ENCODE measurements around the gene MRPL40.
"Not testable (repeated sequence)": the region's sequence is repeated elsewhere in the genome, so short reads cannot be mapped to it uniquely, and the experiment has no call there.

The MRPL40 gene

DNA sequence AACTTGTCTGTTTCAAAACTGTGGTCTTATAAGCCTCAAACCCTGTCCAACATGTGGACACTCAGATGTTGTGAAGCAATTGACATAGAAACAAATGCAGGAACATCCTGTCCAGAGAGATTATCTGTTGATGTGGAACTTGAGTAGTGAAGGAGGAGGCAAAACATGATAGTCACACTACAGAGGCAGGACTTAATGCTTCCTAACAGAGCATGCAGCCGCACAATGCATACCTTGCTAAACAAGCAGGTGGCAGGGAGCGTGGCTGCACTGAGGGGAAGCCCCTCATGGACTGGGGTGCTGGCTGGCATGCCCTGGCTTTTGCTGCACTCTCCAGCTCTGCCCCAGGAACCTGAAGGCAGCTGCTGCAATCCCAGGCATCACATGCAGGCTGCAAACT, 9.8 kb downstream of the MRPL40 start:
- no peak for DNase-seq (ENCODE audit: low spot score)

DNA sequence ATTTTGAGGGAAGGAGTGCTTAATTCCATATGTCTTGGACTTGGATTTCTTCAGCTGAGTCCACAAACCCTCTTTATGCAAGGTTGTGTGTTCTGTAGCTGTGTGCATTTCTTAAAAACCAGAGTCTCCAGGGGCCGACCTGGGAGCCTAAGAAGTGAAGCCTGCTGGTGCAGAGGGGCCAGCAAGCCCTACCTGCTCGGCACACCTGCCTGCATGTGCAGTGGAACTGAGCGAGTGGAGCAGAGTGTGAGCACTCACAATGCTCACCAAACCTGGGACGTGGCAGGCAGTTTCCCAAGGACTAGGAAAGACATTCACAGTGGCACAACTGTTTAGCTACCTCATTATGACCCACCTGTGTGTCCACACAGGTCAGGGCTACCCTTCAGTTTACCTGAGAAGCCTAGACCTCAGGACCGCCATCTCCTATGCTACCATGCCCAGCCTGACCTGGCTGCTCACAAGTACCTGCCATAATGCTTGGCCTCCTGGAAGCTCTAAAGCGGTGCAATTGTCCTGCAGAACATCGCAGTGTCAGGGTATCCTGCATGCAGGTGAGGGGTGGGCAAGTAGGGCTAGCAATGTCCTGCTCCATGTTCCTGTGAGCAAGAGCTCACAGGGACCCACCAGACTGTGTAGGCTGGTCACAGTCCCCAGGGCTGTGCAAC, 11.3 kb downstream of the MRPL40 start:
- DNase-seq (ENCODE audit: low spot score), result no peak

DNA sequence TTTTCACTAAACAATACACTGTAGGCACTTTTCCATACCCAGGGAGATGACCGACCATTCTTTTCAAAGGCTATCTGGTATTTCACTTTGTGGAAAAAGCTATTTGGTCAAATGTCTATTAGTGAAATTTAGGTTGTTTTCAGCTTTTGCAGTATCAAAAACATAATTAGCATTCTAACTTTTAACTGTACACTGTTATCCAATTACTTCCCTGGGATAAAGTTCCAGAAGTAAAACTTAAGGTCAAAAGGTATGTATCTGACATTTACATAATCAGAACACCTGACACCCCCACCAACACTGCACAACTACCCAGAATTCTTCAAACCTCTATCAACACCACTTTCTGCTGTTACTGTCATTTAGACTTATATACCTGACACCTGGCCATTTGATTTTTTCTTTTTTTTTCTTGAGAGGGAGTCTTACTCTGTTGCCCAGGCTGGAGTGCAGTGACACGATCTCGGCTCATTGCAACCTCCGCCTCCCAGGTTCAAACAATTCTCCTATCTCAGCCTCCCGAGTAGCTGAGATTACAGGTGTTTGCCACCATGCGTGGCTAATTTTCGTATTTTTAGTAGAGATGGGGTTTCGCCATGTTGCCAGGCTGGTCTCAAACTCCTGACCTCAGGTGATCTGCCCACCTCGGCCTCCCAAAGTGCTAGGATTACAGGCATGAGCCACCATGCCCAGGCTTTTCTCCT, 13.1 kb downstream of the MRPL40 start:
- not testable (repeated sequence) for DNase-seq (ENCODE audit: low spot score)

DNA sequence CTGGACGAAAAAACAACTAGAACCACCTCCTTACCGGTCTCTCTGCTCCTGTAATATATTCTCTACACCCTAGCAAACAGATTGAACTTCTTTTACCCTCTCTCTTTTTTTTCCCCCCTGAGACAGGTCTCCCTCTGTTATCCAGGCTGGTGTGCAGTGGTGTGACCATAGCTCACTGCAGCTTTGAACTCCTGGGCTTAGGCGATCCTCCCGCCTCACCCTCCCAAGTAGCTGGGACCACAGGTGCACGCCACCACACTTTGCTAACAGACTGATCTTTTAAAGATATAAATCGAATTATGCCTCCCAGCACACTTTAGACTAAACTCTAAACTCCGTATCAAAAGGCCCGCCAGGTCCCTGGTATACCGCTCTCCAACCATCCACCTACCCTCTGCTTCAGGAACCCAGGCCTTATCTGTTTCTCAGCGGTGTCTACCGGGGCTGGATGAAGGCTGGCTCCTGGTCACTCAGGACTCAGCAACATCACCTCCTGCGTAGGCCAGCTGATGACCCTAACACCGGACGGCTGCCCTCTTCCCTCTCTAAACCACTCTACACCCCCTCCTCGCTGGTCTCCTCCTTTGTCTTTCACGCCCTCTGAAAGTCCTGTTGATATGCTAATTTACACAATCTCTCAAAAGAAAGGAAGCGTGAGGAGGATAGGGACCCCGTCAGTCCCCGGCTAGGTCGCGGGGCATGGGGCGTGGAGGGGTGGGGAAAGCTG, 14.4 kb downstream of the MRPL40 start:
- no peak for DNase-seq (ENCODE audit: low spot score)

DNA sequence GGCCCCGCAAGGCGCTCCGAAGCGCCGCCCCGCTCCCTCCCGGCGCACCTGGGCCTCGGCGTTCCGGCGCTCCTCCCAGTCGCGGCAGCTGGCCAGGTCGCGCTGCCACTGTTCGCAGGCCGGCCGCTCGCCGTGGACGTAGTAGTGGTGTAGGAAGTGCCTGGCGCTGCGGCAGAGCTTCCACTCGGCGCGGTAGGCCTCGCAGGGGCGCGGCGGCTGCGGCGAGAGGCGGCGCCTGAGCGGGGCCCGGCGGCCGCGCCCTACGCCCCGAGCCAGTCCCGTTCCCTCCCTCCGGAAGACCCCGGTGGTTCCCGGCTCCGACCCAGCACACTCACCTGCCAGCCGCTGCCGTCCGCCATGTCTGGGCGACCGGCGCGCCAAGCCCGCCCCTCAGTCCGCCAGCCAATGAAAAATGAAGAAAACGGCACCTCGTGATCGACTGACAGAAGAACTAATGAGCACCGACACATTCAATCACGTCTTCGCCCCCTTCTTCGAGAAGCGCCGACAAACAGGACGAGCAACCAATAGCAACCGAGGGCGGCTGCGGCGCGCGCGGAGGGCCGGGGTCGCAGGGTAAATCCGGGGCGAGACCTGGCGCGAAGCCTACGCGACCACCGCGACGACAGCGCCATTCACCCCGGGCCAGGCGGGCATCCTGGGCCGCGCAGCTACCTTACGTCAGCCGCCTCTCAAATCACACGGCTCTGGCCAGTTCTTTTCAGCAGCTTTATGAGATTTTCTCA, 15.2 kb downstream of the MRPL40 start, which contains the start of gene C22orf39:
Gene C22orf39, minus strand, starts transcription at position 382 of the 746 bp plus-strand sequence. Its CDS starts 23 bp downstream, at position 359.
- DNase-seq (ENCODE audit: low spot score), result peak; percentile 94

DNA sequence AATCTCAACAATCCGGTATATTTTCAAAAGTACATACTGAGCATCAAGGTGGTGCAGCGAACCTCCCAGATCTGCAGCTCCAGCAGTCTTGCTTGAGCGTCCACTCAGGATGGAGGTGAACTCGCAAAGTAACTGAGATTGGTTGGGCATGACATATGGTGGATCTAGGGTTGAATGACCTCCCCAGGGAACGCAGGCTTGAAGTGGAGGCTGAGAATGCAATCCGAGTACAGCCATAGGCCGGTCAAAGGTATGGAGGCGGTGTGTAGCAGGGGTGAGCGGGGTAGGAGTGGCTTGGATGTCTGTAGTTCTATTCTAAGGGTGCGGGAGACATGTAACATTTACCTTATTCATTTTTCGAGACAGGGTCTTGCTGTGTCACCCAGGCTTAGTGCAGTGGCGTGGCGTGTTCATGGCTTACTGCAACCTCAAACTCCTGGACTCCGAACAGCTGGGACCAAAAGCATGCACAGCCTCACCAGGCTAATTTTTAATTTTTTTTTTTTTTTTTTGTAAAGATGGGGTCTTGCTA, 15.8 kb downstream of the MRPL40 start:
- peak; percentile 64 for DNase-seq (ENCODE audit: low spot score)

DNA sequence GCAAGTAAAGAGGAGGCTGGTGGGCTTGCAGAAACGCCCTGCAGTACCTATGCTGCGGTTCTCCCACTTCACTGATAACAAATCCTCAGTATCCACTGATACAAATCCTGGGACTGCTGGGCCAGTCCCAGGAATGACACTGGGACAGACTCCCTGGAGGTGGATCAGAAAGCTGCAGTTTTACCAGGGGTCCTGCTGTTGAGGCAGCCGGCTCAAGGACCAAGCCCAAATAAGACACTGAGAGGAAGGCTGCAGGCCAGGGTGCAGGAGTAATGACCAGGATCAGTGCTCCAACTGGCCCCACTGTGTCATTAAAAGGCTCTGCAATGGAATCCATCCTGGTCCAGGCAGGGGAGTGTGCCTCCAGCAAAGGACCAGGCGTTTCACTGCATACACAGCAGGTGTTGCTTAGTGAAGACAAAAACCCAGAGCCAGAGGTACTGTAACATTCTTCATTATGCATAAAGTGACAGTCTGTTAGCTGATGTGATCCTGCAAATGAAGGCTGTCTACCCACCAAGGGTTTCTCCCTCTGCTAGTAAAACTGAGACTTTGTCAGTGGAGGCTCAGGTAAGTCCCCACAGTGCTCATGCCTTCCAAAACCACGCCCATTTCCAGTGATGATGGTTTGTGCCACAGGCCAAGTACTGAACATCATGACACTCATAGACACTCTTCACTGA, 16.5 kb downstream of the MRPL40 start:
- DNase-seq (ENCODE audit: low spot score), result no peak

DNA sequence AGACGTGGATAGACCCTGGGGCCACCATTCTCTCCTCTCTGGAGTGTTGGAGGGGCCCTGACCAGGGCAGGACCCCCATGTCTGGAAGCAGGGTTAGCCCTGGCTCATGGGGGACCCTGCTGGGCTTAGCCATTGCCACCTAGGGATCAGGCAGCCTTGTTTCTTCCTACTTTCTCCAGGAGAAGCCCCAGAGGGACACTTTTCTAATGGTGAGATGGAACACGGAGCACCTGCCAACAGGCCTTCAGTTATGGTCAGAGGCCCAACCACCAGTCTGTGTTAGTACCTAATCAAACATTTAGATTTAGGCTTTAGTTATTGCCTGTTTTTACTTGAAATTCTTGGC, 17.1 kb downstream of the MRPL40 start:
- no peak for DNase-seq (ENCODE audit: low spot score)

DNA sequence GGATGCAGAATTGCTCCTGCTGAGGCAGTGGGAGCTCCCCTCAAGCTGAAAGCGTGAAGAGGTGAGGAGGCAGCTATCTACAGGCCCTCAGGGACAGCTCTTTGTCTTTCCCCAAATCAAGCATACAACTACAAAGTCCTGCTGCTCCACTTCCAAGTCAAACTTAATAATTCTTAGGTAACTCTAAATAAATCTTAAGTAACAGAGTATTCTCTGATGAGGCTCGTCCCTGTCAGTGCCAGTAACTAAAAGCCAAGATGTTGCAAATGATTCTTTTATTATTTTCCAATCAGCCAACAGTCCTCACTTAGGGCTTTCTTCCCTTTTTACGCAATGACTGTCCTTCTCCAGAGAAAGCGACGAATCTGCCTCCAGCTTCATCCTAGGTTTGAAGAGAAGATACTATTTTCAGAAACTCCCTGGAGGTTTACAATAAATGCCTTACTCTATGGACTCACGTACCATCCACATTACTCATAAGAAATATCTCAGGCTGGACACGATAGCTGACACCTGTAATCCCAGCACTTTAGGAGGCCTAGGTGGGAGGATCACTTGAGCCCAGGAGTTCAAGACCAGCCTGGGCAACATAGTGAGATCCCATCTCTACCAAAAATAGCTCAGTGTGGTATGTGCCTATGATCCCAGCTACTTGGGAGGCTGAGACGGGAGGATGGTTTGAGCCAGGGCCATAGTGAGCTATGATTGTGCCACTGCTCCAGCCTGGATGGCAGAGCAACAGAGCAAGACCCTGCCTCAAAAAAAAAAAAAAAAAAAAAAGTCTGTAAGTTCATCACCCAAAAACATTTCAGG, 18.2 kb downstream of the MRPL40 start:
- DNase-seq (ENCODE audit: low spot score), result no peak

DNA sequence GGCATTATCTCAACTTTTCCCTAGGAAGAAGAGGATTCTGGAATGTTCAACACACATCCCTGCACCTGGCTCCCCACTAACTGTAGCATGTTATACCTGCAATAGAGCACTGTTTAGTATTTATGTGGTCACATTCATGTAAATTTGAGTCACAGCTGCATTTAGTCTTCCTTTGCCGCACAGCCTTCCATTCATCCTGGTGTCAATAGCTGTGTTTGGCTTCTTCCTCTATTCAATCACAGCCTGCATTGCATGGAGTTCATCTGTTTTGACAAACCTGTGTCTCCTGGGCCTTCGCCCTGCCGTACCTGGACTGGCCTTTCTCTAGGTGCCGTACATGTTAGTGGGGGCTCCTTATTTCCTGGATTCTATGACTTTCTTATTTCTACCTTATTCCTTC, 19.2 kb downstream of the MRPL40 start:
- DNase-seq (ENCODE audit: low spot score), result no peak

DNA sequence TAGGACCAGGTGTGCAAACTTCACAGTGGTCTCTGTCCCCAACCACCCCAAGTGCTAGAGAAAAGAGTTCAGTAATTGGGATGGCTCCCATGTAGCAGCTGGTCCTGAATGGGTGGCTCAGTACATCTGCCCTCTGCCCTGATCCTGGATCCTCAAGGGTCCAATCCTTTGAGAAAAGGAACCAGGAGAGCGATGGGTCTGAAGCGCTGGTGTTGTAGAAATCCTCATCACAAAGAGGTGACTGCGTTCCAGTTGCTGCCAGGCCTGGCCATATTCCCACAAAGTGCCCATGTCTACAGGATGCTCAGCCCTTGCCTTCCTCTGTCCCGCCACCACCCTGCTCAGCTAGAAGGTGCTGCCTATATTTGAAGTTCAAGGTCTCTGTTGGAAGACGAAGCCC, 21.4 kb downstream of the MRPL40 start:
- no peak for DNase-seq (ENCODE audit: low spot score)

DNA sequence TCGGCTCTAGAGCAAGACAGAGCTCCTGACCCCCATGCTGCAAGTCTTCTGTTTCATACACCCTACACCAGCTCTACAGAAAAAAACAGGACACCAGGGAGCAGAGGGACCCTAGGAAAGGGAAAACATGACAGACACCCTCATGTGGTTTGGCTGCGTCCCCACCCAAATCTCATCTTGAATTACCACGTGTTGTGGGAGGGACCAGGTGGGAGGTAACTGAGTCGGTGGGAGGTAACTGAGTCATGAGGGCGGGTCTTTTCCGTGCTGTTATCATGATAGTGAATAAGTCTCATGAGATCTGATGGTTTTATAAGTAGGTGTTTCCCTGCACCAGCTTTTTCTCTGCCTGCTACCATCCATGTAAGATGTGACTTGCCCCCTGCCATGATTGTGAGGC, 21.8 kb downstream of the MRPL40 start:
- no peak for DNase-seq (ENCODE audit: low spot score)

DNA sequence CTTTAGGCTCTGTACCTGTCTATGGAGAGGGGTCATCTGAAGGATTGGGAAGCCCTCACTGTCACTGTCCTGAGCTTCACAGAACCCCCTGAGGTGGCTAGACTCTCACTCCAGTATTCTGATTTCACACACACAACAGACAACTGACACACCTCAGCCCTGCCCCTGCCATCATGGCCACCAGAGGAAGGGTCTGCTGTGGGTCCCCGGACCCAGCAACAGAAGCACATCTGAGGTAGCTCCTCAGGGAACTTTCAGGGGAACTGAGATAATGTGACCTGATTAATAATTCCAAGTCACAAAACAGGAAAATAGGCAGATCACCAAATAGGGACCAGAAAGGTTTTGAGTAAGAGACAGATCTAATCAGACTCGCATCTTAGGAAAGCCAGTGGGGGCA, 22.7 kb downstream of the MRPL40 start:
- no peak for DNase-seq (ENCODE audit: low spot score)

DNA sequence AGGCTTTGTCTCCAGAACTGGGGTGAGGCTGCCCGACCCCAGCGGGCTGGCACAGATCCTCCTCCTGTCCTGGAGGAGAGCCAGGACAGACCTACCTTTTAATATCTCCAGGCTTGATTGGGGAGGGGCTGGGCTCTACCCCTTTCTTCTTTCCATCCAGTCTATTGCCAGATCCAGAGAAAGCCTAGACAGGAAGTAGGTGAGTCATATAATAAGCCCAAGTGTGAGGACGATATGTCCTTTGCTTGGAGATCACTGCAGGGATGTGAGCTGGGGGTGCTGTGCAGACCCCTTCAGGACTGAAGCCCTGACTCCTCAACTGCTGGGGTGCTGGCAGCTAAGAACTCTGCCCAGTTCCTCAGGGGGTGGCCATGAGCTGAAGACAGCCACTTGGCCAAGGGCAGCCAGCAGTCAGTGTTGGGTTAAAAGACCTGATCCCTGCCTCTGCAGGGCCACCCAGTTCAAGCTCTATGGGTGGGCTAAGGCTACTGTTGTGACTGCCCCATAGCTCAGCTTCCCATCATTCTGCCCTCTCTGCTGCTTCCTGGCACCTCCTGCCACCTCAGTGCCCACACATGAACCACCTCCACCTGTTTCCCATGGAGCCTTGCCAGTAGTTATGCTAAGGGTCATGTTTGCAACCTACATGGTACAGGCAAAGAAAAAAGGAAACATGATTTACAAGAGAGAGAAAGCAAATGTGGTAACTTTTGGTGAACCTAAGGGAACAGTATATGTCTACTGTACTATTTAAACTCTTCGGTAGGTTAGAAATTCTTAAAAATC, 23.4 kb downstream of the MRPL40 start:
- no peak for DNase-seq (ENCODE audit: low spot score)

DNA sequence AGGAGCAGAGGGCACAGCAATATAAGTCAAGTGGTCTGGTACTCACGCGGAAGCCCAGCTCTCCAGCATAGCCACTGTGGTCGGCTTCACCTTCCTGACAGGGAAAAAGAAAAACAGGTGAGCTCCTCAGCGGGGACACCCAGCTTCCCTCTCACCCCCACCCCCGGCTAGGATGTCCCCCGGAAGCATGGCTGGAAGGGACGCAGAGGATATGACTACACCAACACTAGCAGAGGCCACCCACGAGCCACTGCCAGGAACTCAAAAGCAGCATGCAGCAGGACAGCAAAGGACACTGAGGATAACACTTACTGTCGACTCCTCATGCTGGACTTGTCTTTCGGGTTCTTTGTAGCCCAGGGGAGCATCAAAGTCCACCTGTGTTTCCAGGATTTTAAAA, 24.2 kb downstream of the MRPL40 start:
- DNase-seq (ENCODE audit: low spot score), result no peak

DNA sequence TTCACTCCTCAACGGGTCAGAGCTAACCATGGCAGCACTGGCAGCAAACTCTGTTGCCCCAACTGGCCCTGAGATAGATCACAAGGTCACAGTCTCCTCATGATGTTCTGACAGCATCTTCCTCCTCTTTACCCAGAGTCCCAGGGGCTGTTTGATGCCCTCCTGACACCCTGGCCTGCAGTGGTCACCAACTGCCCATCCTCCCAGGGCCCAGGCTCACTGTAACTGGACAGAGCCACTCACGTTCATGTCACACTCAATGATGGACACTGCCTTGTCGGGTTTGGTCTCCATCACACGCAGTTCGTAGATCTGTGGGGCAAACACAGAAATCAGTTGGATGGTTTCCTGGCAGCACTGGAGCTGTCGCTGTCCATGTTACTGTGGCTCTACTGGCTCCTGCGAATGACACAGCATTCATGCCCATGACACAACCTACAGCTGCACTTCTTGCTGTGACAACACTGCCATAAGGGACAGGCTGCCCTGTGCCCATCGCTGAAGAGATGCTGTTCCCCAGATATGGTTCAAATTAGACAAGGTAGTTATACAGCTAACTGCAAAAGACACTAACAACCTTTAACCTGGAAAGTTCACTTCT, 25.6 kb downstream of the MRPL40 start:
- DNase-seq (ENCODE audit: low spot score), result no peak

DNA sequence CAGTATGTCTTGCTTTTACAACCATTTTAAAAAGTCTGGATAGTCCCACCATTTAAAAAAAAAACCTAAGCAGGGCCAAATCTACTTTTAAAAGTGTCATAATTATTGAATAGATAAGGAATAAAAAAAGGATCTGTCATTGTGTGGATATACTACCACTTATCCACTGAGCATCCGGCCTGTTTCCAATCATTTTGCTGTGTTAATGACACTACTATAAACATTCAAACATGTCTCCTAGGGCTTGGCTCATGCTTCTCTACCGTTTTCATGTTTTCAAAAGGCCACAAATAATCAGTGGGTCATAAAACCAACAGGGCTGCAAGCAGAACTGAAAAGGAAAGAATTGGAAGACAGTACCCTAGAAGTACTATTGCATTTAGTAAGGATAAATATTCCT, 27.7 kb downstream of the MRPL40 start:
- DNase-seq (ENCODE audit: low spot score), result no peak

DNA sequence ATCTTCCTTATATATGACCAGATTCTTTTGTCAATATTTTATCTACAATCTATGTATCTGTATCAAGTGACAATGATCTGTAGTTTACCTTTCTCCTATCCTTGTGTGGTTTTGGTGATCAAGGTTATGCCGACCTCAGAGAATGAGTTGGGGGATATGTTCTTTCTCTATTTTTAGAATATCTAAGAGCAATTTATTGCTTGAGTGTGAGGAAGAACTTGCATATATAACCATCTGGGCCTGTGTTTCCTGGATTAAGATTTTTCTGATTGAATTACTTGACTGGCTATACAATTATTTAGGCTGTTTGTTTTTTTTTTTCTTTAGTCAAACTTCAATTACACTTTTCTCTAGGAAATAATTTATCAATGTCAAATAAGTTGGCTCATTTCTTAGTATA, 29.2 kb downstream of the MRPL40 start:
- no peak for DNase-seq (ENCODE audit: low spot score)

DNA sequence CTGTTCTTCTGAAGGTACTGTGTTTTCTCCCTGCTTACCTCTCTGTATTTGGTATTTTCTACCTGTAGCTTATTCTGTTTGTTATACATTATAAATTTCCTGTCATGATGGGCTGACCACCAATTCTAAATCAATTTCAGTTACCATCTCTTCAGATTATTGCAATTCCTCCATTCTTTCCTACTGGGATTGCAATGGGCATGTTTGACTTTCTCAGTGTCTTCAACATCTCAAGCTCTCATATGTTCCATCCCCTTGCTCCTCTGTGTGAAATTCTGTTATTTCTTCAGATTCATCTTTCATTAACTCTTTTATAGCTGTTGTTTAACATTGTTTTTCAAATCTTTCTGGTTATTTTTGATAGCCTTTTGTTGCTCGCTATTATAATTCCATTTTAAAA, 30.7 kb downstream of the MRPL40 start:
- DNase-seq (ENCODE audit: low spot score), result no peak
